Activated CD4-positive, alpha-beta T cell treated with anti-CD3 and anti-CD28 coated beads, Interleukin-2, amount 50 U/mL, for 16 hours (primary cell): ENCODE results near the gene MEI1.
A peak's percentile ranks its signal among the peaks of the same experiment; 100 is the strongest.

Experiments used
- DNase-seq: peaks from one replicate; pipeline ENCODE4 v3.0.0-alpha.2; 2020

Gene MEI1

GRCh38 chr22:41793871-41794270, 94.6 kb downstream of the MEI1 start:
- no peak for DNase-seq

GRCh38 chr22:41798736-41799135, 99.4 kb downstream of the MEI1 start:
- DNase-seq: no peak

GRCh38 chr22:41799486-41800347, 100.4 kb downstream of the MEI1 start:
- no peak for DNase-seq

- peak; percentile 93 for DNase-seq
Measured at GRCh38 chr22:41800348-41801146, 101.2 kb downstream of the MEI1 start, which contains the start of gene CCDC134. Gene CCDC134, plus strand, starts transcription at chr22:41800679. Its CDS starts 8,212 bp downstream, at chr22:41808891.

GRCh38 chr22:41801147-41801819, 102.0 kb downstream of the MEI1 start:
- DNase-seq: no peak

- DNase-seq: peak; percentile 33
Measured at GRCh38 chr22:41801886-41802285, 102.6 kb downstream of the MEI1 start.

- DNase-seq: no peak
Measured at GRCh38 chr22:41805639-41806038, 106.3 kb downstream of the MEI1 start.

- no peak for DNase-seq
Measured at GRCh38 chr22:41808400-41808799, 109.1 kb downstream of the MEI1 start.

GRCh38 chr22:41810022-41810421, 110.7 kb downstream of the MEI1 start:
- DNase-seq: no peak

GRCh38 chr22:41812805-41813545, 113.7 kb downstream of the MEI1 start:
- DNase-seq: no peak

GRCh38 chr22:41813726-41814410, 114.6 kb downstream of the MEI1 start:
- DNase-seq: no peak

GRCh38 chr22:41815716-41816115, 116.4 kb downstream of the MEI1 start:
- DNase-seq: no peak

- no peak for DNase-seq
Measured at GRCh38 chr22:41816241-41816640, 116.9 kb downstream of the MEI1 start.

- DNase-seq: no peak
Measured at GRCh38 chr22:41816871-41817270, 117.6 kb downstream of the MEI1 start.

- DNase-seq: no peak
Measured at GRCh38 chr22:41818011-41818410, 118.7 kb downstream of the MEI1 start.

GRCh38 chr22:41818596-41818995, 119.3 kb downstream of the MEI1 start:
- no peak for DNase-seq

GRCh38 chr22:41819257-41819656, 120.0 kb downstream of the MEI1 start:
- DNase-seq: no peak

- DNase-seq: no peak
Measured at GRCh38 chr22:41820447-41820846, 121.1 kb downstream of the MEI1 start.

GRCh38 chr22:41821471-41822316, 122.4 kb downstream of the MEI1 start:
- DNase-seq: no peak

- peak; percentile 72 for DNase-seq
Measured at GRCh38 chr22:41822317-41823057, 123.2 kb downstream of the MEI1 start.
